Activated T-helper 1 cell treated with anti-CD3 and anti-CD28 coated beads, Interleukin-2, amount 50 U/mL, for 16 hours (primary cell): ENCODE measurements around the gene CEP68.
A peak's percentile ranks its signal among the peaks of the same experiment; 100 is the strongest.
"Not testable (repeated sequence)": the region's sequence is repeated elsewhere in the genome, so short reads cannot be mapped to it uniquely, and the experiment has no call there.

Experiments
- DNase-seq, 2 donors: peaks; one replicate each; pipeline ENCODE4 v3.0.0-alpha.2; 2020; ENCODE audit warnings: low read depth in 1 of 2, low spot score in 1 of 2

CEP68 gene

DNA sequence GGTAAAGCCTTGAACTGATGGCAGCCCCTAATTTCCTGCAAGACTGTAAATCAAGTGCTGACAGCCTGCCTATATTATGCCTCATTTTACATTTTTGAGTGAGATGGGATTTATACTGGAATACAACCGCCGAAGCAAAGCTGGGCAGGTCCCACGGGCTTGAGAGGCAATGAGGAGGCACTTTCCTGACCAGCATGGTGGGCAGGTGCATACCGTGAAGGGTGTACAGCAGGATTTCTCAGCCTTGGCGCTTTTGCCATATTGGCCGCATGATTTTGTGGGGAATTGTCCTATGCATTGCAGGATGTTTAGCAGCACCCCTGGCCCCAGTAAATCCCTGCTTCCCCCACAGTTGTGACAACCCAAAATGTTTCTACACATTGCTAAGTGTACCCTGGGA lies 22.8 kb downstream of the CEP68 start:
- DNase-seq = no peak

DNA sequence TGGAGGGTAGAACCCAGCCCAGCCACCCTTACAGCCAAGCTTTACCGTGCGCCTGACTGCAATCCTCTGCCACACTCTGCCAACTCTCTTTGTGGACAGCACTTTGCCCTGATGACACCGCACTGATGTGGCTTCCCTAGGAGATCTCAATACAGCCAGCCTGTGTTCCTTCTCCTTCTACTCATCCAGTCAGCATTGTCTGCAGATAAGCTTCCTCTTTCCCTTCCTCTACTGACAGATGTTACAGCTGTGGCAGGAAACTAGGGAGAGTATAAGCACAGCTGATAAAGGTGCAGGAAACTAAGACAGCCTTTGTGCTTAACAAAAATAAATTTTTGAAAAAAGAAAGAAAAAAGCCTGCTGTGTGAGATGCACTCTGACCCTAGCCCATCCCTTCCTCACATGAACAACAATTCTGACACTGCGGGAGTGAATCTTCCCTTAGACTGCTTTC lies 25.0 kb downstream of the CEP68 start:
- DNase-seq = no peak

DNA sequence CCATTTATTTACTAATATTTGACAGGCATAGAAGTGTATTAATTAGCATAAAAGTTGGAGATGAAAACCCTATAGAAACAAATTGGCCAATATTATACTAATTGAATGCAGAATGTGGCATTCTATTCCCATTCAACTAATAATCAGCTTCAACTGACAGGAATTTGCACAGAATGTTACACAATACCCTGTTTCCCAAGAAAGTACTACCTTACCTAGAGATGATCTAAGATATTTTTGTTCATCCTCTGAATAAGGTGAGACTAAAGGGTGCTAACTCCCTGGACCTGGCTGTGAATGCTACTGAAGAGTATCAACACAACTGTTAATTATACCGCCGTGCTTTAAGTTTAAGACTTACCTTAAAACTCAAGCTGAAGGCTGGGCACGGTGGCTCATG lies 28.9 kb downstream of the CEP68 start:
- no peak for DNase-seq

DNA sequence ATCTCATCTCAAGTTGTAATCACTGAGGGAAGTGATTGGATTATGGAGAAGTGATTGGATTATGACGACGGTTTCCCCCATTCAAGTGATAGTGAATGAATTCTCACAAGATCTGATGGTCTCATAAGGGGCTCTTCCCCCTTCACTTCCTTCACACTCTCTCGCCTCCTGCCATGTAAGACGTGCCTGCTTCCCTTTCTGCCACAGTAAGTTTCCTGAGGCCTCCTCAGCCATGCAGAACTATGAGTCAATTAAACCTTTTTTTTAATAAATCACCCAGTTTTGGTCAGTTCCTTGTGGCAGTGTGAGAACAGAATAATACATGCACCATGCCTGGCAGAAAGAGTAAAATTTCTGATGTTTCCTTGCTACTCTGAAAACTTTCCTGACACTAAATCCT lies 36.6 kb downstream of the CEP68 start:
- no peak for DNase-seq

DNA sequence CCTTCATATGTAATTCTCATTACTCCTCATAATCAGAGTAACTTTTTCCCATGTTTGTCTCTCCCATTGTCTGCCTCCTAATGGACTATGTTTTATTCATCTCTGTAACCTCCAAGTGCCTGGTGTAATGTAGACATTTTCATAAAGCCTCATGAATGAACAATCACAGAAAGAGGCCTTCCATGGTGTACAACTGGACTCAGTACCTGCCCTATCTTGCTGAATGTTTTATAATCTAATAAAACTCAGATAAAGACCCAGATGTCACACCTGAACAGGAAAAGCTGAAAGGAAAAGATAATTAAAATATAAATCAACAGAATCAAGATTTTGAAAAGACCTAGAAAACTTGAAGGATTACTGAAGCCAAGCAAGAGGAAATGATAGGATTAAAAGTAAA lies 37.0 kb downstream of the CEP68 start:
- DNase-seq = no peak

DNA sequence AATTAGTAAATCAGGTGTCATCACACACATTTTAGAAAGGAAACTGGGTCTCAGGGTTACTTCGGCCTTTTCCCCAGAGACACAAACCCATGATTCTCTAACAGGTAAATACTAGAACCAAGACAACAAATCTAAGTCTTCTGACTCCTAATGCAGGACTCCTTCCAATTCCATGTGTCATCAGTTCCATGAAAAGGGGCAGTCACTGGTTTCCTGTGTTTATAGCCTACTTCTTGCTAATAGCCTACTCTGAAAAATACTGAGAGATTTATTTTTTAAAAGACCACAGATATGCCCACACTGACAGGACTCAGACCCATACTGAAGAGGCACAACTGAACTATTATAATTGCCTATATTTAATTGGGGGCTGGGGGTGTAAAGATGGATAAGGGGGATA lies 40.7 kb downstream of the CEP68 start:
- no peak for DNase-seq

DNA sequence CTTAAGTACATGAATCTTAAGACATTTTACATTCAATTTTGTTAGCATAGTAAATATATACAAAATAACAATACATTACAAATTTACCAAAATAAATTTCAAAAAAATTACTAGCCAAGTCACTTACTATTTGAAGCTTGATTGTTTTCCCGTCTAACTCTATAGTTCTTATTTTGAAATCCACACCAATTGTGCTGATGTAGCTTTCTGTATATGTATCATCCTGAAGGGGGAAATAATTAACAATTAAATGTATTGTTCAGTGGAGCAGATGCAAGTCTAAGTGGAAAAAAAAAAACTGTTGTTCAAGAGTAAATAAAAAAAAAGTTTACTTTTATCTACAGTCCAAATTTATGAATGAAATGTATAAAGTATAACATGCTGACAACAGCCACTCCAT lies 41.6 kb downstream of the CEP68 start:
- no peak for DNase-seq

DNA sequence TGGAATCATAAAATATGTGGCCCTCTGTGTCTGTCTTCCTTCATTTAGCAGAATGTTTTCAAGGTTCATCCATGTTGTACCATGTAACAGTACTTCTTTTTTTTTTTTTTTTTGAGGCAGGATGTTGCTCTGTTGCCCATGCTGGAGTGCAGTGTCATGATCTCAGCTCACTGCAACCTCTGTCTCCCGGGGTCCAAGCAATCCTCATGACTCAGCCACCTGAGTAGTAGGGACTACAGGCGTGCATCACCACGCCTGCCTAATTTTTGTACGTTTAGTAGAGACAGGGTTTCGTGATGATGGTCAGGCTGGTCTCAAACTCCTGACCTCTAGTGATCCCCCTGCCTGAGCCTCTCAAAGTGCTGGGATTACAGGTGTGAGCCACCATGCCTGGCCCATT lies 42.5 kb downstream of the CEP68 start:
- no peak for DNase-seq

DNA sequence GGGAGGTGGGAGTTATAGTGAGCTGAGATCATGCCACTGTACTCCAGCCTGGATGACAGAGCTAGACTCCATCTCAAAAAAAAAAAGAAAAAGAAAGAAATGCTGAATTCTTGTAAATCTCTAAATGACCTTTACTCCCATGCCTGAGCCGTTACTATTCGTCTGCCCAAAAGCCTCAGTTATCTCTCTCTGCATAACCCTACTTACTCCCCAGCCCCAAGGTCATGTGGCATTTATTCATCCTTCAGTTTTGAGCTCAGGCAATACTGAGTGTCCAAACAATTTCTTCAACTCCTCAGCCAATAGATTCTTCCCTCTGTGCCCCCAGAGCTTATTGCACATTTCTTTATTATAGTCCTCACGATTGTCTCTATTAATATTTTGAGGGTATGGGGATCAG lies 44.9 kb downstream of the CEP68 start:
- no peak for DNase-seq

DNA sequence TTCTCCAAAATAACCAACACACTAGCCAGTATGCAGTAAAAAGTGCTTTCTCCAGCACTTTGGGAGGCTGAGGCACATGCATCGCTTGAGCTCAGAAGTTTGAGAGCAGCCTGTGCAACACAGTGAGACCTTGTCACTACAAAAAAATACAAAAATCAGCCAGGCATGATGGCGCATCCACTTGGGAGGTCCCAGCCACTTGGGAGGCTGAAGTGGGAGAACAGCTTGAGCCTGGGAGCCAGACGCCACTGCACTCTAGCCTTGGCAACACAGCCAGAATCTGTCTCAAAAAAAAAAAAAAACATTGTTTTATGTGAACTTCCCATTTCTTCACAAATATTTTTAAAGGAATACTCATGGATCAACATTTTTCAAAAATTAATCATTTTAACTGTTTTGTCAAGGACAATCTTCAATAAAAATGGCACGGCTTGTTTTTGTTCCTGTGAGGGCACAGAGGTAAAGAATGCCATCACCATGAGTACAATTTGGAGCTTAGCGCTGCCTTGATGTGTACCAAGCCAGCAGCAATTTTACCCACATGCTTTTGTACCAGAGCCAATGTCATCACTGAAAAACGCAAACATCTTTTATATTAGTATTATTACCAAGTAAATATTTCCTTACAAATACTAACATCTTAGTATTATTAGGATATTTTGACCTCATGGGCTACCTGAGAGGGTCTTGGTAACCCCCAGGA lies 46.9 kb downstream of the CEP68 start:
- no peak for DNase-seq

DNA sequence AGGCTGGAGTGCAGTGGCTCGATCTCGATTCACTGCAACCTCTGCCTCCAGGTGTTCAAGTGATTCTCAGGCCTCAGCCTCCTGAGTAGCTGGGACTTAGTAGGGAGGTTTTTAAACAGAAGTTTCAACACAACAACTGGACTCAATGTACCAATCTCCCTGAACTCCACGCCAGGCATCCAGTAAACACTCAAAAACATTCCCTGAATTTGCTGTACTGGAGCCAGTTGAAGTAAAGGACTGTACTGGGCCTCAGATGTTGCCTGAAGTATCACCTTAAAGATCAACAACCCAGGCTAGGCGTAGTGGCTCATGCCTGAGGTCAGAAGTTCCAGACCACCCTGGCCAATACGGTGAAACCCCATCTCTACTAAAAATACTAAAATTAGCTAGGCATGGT lies 51.3 kb downstream of the CEP68 start:
- DNase-seq = no peak

DNA sequence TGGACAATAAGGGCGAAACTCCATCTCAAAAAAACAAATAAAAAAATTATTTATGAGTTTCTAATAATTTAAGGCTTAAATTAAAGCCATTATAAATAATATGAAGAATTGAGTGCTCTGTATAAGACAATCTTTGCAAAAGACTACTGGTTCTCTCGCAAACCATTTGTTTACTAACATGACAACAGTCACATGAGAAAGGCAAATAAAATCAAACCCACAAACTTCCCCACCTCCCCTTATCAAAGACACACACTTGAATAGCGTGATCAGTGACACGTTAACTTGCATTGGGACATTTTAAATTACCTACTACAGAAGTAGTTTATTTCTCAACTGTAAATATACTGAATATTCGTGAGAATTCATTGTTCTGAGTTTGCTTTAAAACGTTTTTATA lies 52.6 kb downstream of the CEP68 start:
- DNase-seq = no peak

DNA sequence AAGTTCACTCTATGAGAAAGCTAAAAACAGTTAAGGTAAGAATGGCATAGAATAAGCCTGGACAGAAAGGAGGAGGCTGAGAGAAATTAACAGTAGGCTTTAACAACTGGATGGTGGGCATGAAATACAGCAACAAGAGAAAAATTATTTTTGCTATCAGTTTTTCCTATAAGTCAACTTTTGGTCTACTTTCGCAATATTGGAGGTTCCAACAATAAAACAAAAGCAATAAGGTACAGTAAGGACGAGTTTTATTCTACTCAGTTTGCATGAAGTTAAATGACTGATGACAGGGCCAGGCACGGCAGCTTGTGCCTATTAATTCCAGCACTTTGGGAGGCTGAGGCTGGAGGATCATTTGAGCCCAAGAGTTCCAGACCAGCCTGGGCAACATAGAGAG lies 56.4 kb downstream of the CEP68 start:
- DNase-seq = no peak

DNA sequence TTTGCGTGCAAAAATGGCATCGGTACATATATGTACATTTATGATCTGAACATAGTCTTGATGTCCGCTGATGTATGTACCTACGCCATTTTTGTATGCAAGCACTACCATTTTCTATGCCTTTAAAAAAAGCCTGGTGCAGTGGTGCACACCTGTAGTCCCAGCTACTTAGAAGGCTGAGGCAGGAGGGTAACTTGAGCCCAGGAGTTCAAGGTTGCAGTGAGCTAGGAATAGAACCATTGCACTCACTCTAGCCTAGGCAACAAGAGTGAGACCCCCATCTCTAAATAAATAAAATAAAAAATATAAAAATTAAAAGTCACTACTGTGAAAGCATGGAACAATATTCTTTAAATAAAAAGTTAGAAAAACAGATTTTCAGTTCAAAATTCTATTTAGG lies 57.0 kb downstream of the CEP68 start:
- no peak for DNase-seq

DNA sequence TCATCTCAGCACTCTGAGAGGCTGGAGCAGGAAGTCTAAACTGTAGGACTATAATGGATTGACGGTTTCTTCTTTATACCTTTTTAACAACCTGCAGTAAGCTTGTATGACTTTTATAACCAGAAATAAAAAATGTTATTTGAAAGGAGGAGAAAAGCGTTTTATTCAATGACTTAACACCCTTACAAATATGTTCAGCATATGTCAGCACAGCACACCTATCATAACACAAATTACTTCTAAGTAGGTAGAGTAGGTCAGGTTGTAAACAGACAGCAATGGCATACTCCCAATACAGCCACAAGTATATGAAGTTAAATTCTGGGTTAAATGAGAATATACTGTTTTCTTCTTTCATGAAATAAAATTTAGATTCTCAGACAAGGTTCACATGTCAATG lies 57.6 kb downstream of the CEP68 start:
- no peak for DNase-seq

DNA sequence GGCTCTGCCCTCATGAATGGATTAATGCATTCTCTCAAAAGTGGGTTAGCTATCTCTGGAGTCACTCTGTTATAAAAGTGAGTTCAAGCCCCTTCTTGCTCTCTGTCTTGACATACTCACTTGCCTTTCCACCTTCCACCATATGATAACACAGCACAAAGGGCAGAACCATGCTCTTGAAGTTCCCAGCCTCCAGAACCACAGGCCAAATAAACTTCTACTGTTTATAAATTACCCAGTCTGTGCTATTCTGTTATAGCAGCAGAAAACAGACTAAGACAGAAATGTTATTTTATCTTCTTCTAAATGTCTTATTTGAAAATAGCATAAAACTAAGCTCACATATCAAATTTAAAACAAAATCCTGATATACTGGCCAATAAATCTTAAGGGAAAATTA lies 58.7 kb downstream of the CEP68 start:
- DNase-seq = no peak

DNA sequence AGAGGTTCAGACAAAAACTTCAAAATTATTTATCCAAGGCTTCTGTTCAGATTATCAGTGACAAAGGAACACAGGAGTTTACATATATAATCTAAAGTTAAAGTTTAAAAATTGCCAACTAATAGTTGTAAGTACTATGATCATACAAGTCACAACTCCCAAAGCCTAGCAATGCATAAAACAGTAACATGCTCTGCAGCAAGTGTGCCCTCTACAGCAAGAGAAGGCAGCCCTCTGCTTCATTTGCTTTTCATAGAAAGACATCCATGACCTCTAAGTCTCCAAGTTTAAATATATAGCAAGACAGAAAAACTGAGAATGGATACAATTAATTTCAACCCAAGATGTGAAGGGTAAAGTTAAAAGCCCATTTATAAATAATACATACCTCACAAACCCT lies 60.4 kb downstream of the CEP68 start:
- no peak for DNase-seq

DNA sequence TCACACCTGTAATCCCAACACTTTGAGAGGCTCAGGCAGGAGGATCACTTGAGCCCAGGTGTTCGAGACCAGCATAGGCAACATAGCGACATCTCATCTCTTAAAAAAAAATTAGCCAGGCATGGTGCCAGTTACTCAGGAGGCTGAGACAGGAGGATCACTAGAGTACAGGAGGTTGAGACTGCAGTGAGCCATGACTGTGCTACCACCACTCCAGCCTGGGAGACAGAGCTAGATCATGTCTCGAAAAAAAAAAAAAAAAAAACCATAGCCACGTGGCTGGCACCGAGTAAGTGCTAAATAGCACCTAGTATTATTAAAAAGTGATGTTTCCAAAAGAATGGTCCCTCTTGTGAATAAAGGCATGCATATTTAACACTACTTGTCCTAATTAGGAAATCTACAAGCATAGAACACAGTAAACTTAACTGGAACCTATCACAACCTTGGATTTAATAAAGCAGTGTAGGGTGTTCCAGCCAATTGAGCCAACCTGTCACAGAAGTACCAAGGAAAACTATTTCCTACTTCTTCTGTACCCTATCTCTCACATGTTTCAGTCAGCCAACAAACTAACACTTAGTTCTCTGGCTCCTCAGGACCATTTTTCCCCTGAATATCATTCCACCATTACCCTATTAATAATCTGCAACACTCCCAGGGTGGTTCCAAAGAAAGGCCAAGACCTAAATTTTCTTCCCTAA lies 64.9 kb downstream of the CEP68 start:
- no peak for DNase-seq

DNA sequence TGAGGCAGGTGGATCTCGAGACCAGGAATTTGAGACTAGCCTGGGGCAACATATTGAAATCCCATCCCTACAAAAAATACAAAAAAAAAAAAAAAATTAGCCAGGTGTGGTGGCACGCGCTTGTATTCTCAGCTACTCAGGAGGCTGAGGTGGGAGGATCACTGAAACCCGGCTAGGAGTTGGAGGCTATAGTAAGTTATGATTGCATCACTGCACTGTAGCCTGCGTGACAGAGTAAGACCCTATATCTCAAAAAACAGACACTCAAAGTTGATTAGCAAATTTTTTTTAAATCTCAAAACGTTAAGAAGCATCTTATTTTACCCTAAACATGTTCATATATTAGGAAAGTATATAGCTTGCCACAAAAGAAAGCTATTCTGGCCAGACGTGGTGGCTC lies 66.1 kb downstream of the CEP68 start:
- no peak for DNase-seq

DNA sequence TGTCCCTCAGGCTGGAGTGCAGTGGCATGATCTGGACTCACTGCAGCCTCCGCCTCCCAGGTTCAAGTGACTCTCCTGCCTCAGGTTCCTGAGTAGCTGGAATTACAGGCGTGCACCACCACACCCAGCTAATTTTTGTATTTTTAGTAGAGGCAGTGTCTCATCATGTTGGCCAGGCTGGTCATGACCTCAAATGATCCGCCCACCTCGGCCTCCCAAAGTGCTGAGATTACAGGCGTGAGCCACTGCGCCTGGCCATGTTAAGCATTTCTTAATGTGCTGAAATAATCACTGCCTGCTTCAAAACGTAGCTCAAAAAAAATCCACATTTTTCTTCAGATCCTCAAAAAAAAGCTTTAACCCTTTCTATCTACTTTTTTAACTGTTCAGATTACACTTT lies 69.2 kb downstream of the CEP68 start:
- not testable (repeated sequence) for DNase-seq

DNA sequence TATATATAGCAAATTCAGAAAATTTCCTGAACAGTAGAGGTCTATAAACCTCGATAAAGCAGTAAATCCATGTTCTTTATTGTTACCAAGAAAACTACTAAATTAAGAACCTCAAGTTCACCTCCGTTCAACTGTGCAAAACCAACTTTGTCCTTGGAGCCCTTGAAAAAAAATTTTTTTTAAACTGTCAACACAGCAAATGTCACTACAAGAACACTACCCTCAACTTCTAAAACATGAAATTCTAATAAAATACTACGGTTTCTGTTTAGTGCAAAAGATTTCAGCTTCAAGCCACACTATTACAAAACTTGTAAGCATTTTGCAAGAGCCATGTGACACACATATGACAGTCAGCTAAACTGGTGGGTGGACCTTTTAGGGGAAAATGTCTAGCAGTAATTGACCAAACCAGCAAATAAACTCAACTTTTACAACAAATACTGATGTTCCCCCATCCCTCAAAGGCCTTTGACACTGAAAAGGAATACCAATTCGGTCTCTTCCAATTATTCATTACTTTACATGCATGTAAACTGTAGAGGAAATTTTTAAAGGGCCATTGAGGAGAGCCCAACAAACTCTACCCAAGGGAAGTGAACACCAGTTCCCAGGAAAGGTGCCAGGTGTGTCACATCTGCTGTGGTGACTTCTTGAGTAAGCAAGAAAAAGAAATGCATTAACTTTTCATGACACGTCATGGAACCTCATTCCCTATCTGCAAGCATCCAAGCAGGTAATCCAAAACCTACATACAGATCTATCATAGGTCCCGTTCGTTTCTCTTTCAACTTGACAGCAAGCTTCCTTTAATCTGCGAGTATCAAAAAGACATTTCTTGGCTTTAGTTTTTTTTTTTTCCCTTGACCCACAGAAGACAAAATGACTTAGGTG lies 72.3 kb downstream of the CEP68 start:
- DNase-seq = no peak

DNA sequence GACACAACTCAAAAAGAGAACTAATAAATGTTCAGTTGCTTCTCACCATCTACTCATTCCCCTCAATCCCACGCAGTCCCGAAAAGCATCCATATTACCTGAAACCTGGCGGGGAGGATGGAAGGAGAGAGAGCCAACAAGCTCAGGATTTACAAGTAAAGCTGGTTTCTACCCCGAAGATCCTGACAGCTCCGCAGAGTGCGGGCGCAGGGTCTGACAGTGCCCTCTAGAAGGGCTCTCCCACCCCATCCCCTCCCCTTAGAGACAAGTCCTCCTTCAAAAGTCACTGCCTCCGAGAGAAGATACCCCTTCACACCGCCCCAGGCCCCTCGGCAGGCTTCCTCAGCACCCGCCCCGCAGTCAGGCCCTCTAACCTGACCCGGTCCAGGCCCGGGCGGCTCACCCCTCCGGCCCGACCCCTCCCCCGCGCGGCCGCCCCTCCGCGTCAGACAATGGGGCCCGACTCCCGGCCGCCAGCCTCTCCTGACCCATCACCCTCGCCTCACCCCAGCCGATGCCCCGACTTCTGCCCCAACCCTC lies 73.1 kb downstream of the CEP68 start:
- peak; percentile 8 to 23 for DNase-seq
